BLaER1 treated with 17β-estradiol and CSF1 and Interleukin-3, amounts not matched to agents 10 nM and 100 nM (cell line): ENCODE results near the gene TMEM17.
A peak's percentile ranks its signal among the peaks of the same experiment; 100 is the strongest.

Experiments
- H3K27ac ChIP-seq, 11 experiments: shearing (Covaris generic); formaldehyde crosslinking; 2 replicates each; pipeline ENCODE4 v1.8.1; 2022
- H3K27me3 ChIP-seq, 11 experiments: shearing (Covaris generic); formaldehyde crosslinking; 2 replicates each; pipeline ENCODE4 v1.8.1; 2022
- H3K36me3 ChIP-seq, 11 experiments: shearing (Covaris generic); formaldehyde crosslinking; 2 replicates each; pipeline ENCODE4 v1.8.1; 2022
- H3K4me1 ChIP-seq, 10 experiments: shearing (Covaris generic); formaldehyde crosslinking; 2 replicates each; pipeline ENCODE4 v1.8.1; 2022
- H3K4me2 ChIP-seq, 11 experiments: shearing (Covaris generic); formaldehyde crosslinking; 2 replicates each; pipeline ENCODE4 v1.8.1; 2022
- H3K4me3 ChIP-seq, 10 experiments: shearing (Covaris generic); formaldehyde crosslinking; 2 replicates each; pipeline ENCODE4 v1.8.1; 2022
- H3K9ac ChIP-seq, 11 experiments: shearing (Covaris generic); formaldehyde crosslinking; 2 replicates each; pipeline ENCODE4 v1.8.1; 2022
- H3K9me3 ChIP-seq, 11 experiments: shearing (Covaris generic); formaldehyde crosslinking; replicated peaks in 1 of 11; 2 replicates each; pipeline ENCODE4 v1.8.1; 2022
- H4K20me1 ChIP-seq, 11 experiments: shearing (Covaris generic); formaldehyde crosslinking; 2 replicates each; pipeline ENCODE4 v1.8.1; 2022
- Cebpa-rat ChIP-seq, 11 experiments: shearing (Covaris generic); IDR thresholded peaks; 2 replicates each; pipeline ENCODE4 v1.8.1; 2022

The TMEM17 gene

DNA sequence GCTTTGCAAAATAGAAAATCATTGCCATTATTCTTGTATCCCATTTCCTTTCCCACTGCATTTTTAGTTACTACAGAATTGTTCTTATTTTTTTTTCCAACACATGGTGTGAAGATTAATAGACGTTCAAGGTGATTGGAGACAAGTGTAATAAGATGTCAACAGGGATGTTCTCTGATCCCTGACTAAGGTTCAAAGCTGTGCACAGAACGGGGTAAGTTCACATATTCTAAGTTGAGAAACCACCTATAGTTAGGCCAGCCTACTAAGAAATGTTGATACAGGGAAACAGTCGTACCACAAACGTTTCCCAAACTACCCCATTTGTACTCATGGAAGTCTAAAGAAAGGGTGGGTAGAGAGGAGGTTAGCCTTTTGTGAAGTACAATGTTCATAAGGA, 6.4 kb upstream of the TMEM17 start:
- no peak overlapping the region for H3K4me3 ChIP-seq
- H3K9me3 ChIP-seq: peaks cover 0 to 10% (median 0%) of the 10 kb centered on the region in 11 experiments; a peak in 3 of 22 replicates
- H3K4me1 ChIP-seq: peaks cover 0 to 7% (median 0%) of the 10 kb centered on the region in 10 experiments; a peak in 4 of 20 replicates
- H3K9ac ChIP-seq: no peak overlapping the region
- no peak overlapping the region for H3K4me2 ChIP-seq
- no peaks in the 10 kb centered on the region for H3K36me3 ChIP-seq
- H3K27me3 ChIP-seq: 0 out of 22 replicates have a peak, but pooled peaks cover 0 to 3% (median 0%) of the 10 kb centered on the region in 11 experiments
- H3K27ac ChIP-seq: no peak overlapping the region
- no peaks in the 10 kb centered on the region for H4K20me1 ChIP-seq
- TF ChIP-seq Cebpa-rat (IDR thresholded peaks at IDR 0.05): no peak

DNA sequence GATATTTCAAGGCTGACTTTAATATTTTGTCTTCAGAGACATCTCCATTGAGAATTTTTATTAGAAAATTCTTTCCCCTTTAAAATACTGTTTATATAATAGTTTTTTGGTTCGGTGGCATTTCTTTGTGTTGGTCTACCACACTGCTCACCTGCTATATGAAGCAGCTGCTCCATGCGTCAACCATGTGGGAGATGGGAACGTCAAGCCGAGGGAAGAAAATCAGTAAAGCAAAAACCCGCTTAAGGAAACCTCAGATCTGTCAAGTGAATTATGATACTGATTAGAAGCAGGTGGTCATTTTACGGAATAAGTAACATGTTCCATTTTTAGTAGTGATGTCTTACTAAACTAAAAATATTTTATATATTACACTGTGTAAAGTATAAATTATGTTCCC, 5.6 kb upstream of the TMEM17 start:
- Histone ChIP-seq H3K36me3 (no peaks in the 10 kb centered on the region), H3K9ac (no peak overlapping the region), H3K4me2 (no peak overlapping the region), H3K9me3 (peaks cover 0 to 9% (median 0%) of the 10 kb centered on the region in 11 experiments; a peak in 3 of 22 replicates), H3K27ac (no peak overlapping the region), H4K20me1 (no peaks in the 10 kb centered on the region), H3K4me3 (no peak overlapping the region), H3K4me1 (peaks cover under 1 to 8% (median 3%) of the 10 kb centered on the region in 10 experiments; a peak in 10 of 20 replicates), H3K27me3 (peaks cover 0 to 10% (median 2%) of the 10 kb centered on the region in 11 experiments; a peak in 15 of 22 replicates)
- TF ChIP-seq Cebpa-rat (IDR thresholded peaks at IDR 0.05): no peak

GRCh38 chr2:62506421-62506750, 391 bp upstream of the TMEM17 start:
- H3K4me3 ChIP-seq: peak overlapping the region; percentile 68 to 91 (median 80)
- peaks cover 5 to 18% (median 9%) of the 10 kb centered on the region in 10 experiments; a peak in 16 of 20 replicates for H3K4me1 ChIP-seq
- peaks cover 0 to 5% (median 0%) of the 10 kb centered on the region in 11 experiments; a peak in 1 of 22 replicates for H3K9me3 ChIP-seq
- no peaks in the 10 kb centered on the region for H3K36me3 ChIP-seq
- no peak for TF ChIP-seq Cebpa-rat (IDR thresholded peaks at IDR 0.05)
- peak overlapping the region; percentile 72 to 84 (median 80) for H3K9ac ChIP-seq
- peak overlapping the region in 10 of 11 experiments; percentile 11 to 79 (median 66); a peak in 16 of 22 replicates for H3K27ac ChIP-seq
- H3K27me3 ChIP-seq: peaks cover 0 to 37% (median 25%) of the 10 kb centered on the region in 11 experiments; a peak in 18 of 22 replicates
- peak overlapping the region; percentile 80 to 95 (median 92) for H3K4me2 ChIP-seq
- H4K20me1 ChIP-seq: no peaks in the 10 kb centered on the region

- peak overlapping the region; percentile 72 to 84 (median 80) for H3K9ac ChIP-seq
- peak overlapping the region; percentile 68 to 91 (median 80) for H3K4me3 ChIP-seq
- H3K36me3 ChIP-seq: no peaks in the 10 kb centered on the region
- TF ChIP-seq Cebpa-rat (IDR thresholded peaks at IDR 0.05): no peak
- peaks cover 0 to 5% (median 0%) of the 10 kb centered on the region in 11 experiments; a peak in 1 of 22 replicates for H3K9me3 ChIP-seq
- no peaks in the 10 kb centered on the region for H4K20me1 ChIP-seq
- peak overlapping the region; percentile 11 to 79 (median 65); a peak in 20 of 22 replicates for H3K27ac ChIP-seq
- H3K27me3 ChIP-seq: peaks cover 0 to 37% (median 25%) of the 10 kb centered on the region in 11 experiments; a peak in 18 of 22 replicates
- H3K4me1 ChIP-seq: peaks cover 5 to 18% (median 9%) of the 10 kb centered on the region in 10 experiments; a peak in 16 of 20 replicates
- peak overlapping the region; percentile 80 to 95 (median 92) for H3K4me2 ChIP-seq
These were observed 766 bp downstream of the TMEM17 start for GRCh38 chr2:62505109-62505749.

DNA sequence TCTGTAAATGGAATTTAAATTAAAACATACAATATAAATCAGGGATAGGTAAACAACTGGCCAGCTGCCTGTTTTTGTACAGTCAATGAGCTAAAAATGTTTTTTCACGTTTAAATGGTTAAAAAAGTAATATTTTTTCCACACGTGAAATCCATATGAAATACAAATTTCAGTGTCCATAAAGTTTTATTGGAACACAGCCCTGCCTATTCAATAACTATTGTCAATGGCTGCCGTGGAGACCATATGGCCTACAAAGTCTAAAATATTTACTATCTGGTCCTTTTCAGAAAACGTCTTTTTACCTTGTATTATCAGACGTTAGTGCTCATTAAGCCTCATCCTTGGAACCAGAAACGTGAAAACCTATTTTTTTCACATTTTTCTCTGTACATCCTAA, 1.3 kb downstream of the TMEM17 start:
- Histone ChIP-seq H3K36me3 (no peaks in the 10 kb centered on the region), H4K20me1 (no peaks in the 10 kb centered on the region), H3K27ac (no peak overlapping the region), H3K9me3 (peaks cover 0 to 5% (median 0%) of the 10 kb centered on the region in 11 experiments; a peak in 1 of 22 replicates), H3K4me1 (peaks cover 5 to 18% (median 9%) of the 10 kb centered on the region in 10 experiments; a peak in 16 of 20 replicates), H3K4me2 (no peak overlapping the region), H3K9ac (no peak overlapping the region), H3K4me3 (no peak overlapping the region), H3K27me3 (peaks cover 0 to 37% (median 25%) of the 10 kb centered on the region in 11 experiments; a peak in 18 of 22 replicates)
- no peak for TF ChIP-seq Cebpa-rat (IDR thresholded peaks at IDR 0.05)

GRCh38 chr2:62501794-62502500, 4.0 kb downstream of the TMEM17 start:
- H3K9ac ChIP-seq: peak overlapping the region in 1 of 11 experiments; percentile 3; a peak in 2 of 22 replicates
- no peak overlapping the region for H3K4me3 ChIP-seq
- no peak for TF ChIP-seq Cebpa-rat (IDR thresholded peaks at IDR 0.05)
- no peaks in the 10 kb centered on the region for H3K36me3 ChIP-seq
- peaks cover 0 to 30% (median 24%) of the 10 kb centered on the region in 11 experiments; a peak in 18 of 22 replicates for H3K27me3 ChIP-seq
- peak overlapping the region in 6 of 11 experiments; percentile 3 to 45 (median 30); a peak in 7 of 22 replicates for H3K27ac ChIP-seq
- H3K4me2 ChIP-seq: peak overlapping the region in 4 of 11 experiments; percentile 8 to 74 (median 46); a peak in 6 of 22 replicates
- no peaks in the 10 kb centered on the region for H3K9me3 ChIP-seq
- no peaks in the 10 kb centered on the region for H4K20me1 ChIP-seq
- H3K4me1 ChIP-seq: peaks cover 5 to 18% (median 9%) of the 10 kb centered on the region in 10 experiments; a peak in 16 of 20 replicates

GRCh38 chr2:62501069-62501468, 4.9 kb downstream of the TMEM17 start:
- TF ChIP-seq Cebpa-rat (IDR thresholded peaks at IDR 0.05): no peak
- peaks cover 0 to 21% (median 16%) of the 10 kb centered on the region in 11 experiments; a peak in 17 of 22 replicates for H3K27me3 ChIP-seq
- H3K4me3 ChIP-seq: no peak overlapping the region
- H3K36me3 ChIP-seq: no peaks in the 10 kb centered on the region
- no peaks in the 10 kb centered on the region for H4K20me1 ChIP-seq
- no peaks in the 10 kb centered on the region for H3K9me3 ChIP-seq
- H3K27ac ChIP-seq: no peak overlapping the region
- H3K4me2 ChIP-seq: peak overlapping the region in 3 of 11 experiments; percentile 43 to 74 (median 48); a peak in 2 of 22 replicates
- no peak overlapping the region for H3K9ac ChIP-seq
- peaks cover 0 to 17% (median 5%) of the 10 kb centered on the region in 10 experiments; a peak in 11 of 20 replicates for H3K4me1 ChIP-seq

GRCh38 chr2:62499430-62500060, 6.5 kb downstream of the TMEM17 start:
- H3K4me2 ChIP-seq: no peak overlapping the region
- TF ChIP-seq Cebpa-rat (IDR thresholded peaks at IDR 0.05): no peak
- no peak overlapping the region for H3K9ac ChIP-seq
- H3K9me3 ChIP-seq: no peaks in the 10 kb centered on the region
- H4K20me1 ChIP-seq: no peaks in the 10 kb centered on the region
- peaks cover 0 to 17% (median 0%) of the 10 kb centered on the region in 10 experiments; a peak in 9 of 20 replicates for H3K4me1 ChIP-seq
- peaks cover 0 to 6% (median under 1%) of the 10 kb centered on the region in 11 experiments; a peak in 10 of 22 replicates for H3K27me3 ChIP-seq
- no peaks in the 10 kb centered on the region for H3K36me3 ChIP-seq
- H3K27ac ChIP-seq: no peak overlapping the region
- H3K4me3 ChIP-seq: no peak overlapping the region
